HepG2 (cell line): ENCODE measurements around the gene PIBF1. TPM values are rescaled to one million over a fixed set of nuclear protein-coding genes. Genes with fewer than 3 reads are reported as not detected.

Source experiments
- CHD2 ChIP-seq: IDR thresholded peaks from 2 replicates; pipeline ENCODE4 v1.6.1; 2011; ENCODE audit warnings: low read depth, low read length, improper control_type of control experiment
- FOSL2 ChIP-seq: sonication (generic); formaldehyde crosslinking; IDR thresholded peaks from 2 replicates; pipeline ENCODE4 v1.4.0; 2020; ENCODE audit warnings: missing genetic modification reagents
- MED8 ChIP-seq: sonication (generic); formaldehyde crosslinking; IDR thresholded peaks from 2 replicates; pipeline ENCODE4 v1.8.1; 2023; ENCODE audit warnings: mild to moderate bottlenecking, missing genetic modification reagents; ENCODE audit not compliant: insufficient replicate concordance
- NFKB2 ChIP-seq: sonication (generic); formaldehyde crosslinking; IDR thresholded peaks from 2 replicates; pipeline ENCODE4 v1.4.0; 2020; ENCODE audit warnings: missing genetic modification reagents, borderline replicate concordance
- PCBP2 ChIP-seq: fragments of 200-400 bp; formaldehyde crosslinking; optimal IDR thresholded peaks from 2 replicates; pipeline ENCODE3; 2018; ENCODE audit warnings: low read length, low read depth; ENCODE audit not compliant: poor library complexity, severe bottlenecking
- SMAD9 ChIP-seq: sonication (generic); formaldehyde crosslinking; IDR thresholded peaks from 2 replicates; pipeline ENCODE4 v1.5.1; 2020; ENCODE audit warnings: mild to moderate bottlenecking, missing genetic modification reagents
- TCF7 ChIP-seq: sonication (generic); IDR thresholded peaks from 2 replicates; pipeline ENCODE4 v1.6.1; 2016; ENCODE audit warnings: antibody characterized with exemption, low read depth
- TEAD2 ChIP-seq: sonication (generic); formaldehyde crosslinking; IDR thresholded peaks from 2 replicates; pipeline ENCODE4 v1.9.0; 2021; ENCODE audit warnings: missing genetic modification reagents
- ZMAT3 ChIP-seq: sonication (generic); formaldehyde crosslinking; conservative IDR thresholded peaks from 2 replicates; pipeline ENCODE4 v1.7.0; 2021; ENCODE audit warnings: missing genetic modification reagents
- ZMYM2 ChIP-seq: sonication (generic); formaldehyde crosslinking; IDR thresholded peaks from 2 replicates; pipeline ENCODE4 v1.8.0; 2022; ENCODE audit warnings: mild to moderate bottlenecking, missing genetic modification reagents
- ZNF160 ChIP-seq: sonication (generic); formaldehyde crosslinking; IDR thresholded peaks from 2 replicates; pipeline ENCODE4 v1.8.0; 2022; ENCODE audit warnings: mild to moderate bottlenecking, inconsistent platforms, missing genetic modification reagents
- ZNF224 ChIP-seq: sonication (generic); formaldehyde crosslinking; IDR thresholded peaks from 2 replicates; pipeline ENCODE4 v1.5.0; 2020; ENCODE audit warnings: mild to moderate bottlenecking, missing genetic modification reagents
- ZNF296 ChIP-seq: sonication (generic); formaldehyde crosslinking; conservative IDR thresholded peaks from 2 replicates; pipeline ENCODE4 v1.5.0; 2020; ENCODE audit warnings: mild to moderate bottlenecking, missing genetic modification reagents
- ZNF350 ChIP-seq: sonication (generic); formaldehyde crosslinking; IDR thresholded peaks from 2 replicates; pipeline ENCODE4 v1.4.0; 2020; ENCODE audit warnings: mild to moderate bottlenecking, low read depth, missing genetic modification reagents, borderline replicate concordance
- ZNF557 ChIP-seq: sonication (generic); formaldehyde crosslinking; IDR thresholded peaks from 2 replicates; pipeline ENCODE4 v1.4.0; 2020; ENCODE audit warnings: missing genetic modification reagents
- ZNF562 ChIP-seq: sonication (generic); formaldehyde crosslinking; IDR thresholded peaks from 2 replicates; pipeline ENCODE4 v1.8.0; 2022; ENCODE audit warnings: missing genetic modification reagents, borderline replicate concordance
- ZNF850 ChIP-seq: sonication (generic); formaldehyde crosslinking; conservative IDR thresholded peaks from 2 replicates; pipeline ENCODE4 v1.9.0; 2021; ENCODE audit warnings: mild to moderate bottlenecking, missing genetic modification reagents
- ZNF878 ChIP-seq: sonication (generic); formaldehyde crosslinking; IDR thresholded peaks from 2 replicates; pipeline ENCODE4 v1.8.1; 2023; ENCODE audit warnings: mild to moderate bottlenecking, missing genetic modification reagents, moderate library complexity
- polyA plus RNA-seq, 8 experiments: library from polyadenylated mRNA; depleted of rRNA in 3 of 8; stranded (reverse) in 7 of 8; unstranded in 1 of 8; fragments of >200 nt; fragmentation: Illumina TruSeq in 4 of 8; extraction: Trizol in 4 of 8; gene quantifications; 2 replicates each; pipeline versions ENCODE4 v1.2.1 to v1.2.3, GENCODE V29; 2011 to 2016; ENCODE audit warnings: low read depth in 4 of 8, missing spikeins in 1 of 8, mixed read lengths in 1 of 8; ENCODE audit not compliant: insufficient read depth in 1 of 8
- total RNA-seq, 5 experiments: library from RNA; depleted of rRNA; stranded (reverse); fragments of >200 nt; fragmentation: Illumina TruSeq; extraction: Trizol; gene quantifications; 2 replicates each; pipeline ENCODE4 v1.2.3, GENCODE V29; 2016; ENCODE audit warnings: low read depth in 1 of 5
- TF ChIP-seq, protein P1 (sequence below): sonication (generic); formaldehyde crosslinking; IDR thresholded peaks from 2 replicates; pipeline ENCODE4 v1.4.0; 2020; ENCODE audit warnings: missing genetic modification reagents
- TF ChIP-seq, protein P2 (sequence below): IDR thresholded peaks from 2 replicates; pipeline ENCODE4 v1.6.1; 2012; ENCODE audit warnings: low read depth, low read length, improper control_type of control experiment
- TF ChIP-seq, protein P3 (sequence below): sonication (generic); formaldehyde crosslinking; IDR thresholded peaks from 2 replicates; pipeline ENCODE4 v1.4.0; 2020; ENCODE audit warnings: missing genetic modification reagents
- TF ChIP-seq, protein P4 (sequence below): sonication (generic); IDR thresholded peaks from 2 replicates; pipeline ENCODE4 v1.6.1; 2016; ENCODE audit warnings: low read depth, borderline replicate concordance
- TF ChIP-seq, protein P5 (sequence below): sonication (generic); formaldehyde crosslinking; IDR thresholded peaks from 2 replicates; pipeline ENCODE4 v1.8.0; 2022; ENCODE audit warnings: mild to moderate bottlenecking, missing genetic modification reagents, borderline replicate concordance

PIBF1 gene
- total and polyA plus RNA-seq, 2 of the 13 experiments (the other 11 are each of a cell fraction or from before 2014, with no cell fraction given): 4.2 to 15.8 TPM

DNA sequence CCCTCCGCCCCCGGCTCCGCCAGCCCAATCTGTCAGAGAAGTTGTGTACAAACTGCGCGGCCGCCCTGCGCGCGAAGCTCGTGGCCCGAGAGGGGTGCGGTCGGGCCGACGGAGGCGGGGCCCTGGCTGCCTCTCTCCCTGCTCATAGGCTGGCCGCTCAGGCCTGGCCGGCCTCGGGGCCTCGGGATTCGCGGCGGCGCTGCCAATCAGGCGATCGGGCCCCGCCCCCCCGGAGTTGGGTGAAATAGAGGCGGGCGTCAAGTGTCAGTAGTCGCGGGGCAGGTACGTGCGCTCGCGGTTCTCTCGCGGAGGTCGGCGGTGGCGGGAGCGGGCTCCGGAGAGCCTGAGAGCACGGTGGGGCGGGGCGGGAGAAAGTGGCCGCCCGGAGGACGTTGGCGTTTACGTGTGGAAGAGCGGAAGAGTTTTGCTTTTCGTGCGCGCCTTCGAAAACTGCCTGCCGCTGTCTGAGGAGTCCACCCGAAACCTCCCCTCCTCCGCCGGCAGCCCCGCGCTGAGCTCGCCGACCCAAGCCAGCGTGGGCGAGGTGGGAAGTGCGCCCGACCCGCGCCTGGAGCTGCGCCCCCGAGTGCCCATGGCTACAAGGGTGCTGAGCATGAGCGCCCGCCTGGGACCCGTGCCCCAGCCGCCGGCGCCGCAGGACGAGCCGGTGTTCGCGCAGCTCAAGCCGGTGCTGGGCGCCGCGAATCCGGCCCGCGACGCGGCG lies 277.0 kb downstream of the PIBF1 start, which contains the start of gene KLF5 (continued):
- TF ChIP-seq, protein P1, sequence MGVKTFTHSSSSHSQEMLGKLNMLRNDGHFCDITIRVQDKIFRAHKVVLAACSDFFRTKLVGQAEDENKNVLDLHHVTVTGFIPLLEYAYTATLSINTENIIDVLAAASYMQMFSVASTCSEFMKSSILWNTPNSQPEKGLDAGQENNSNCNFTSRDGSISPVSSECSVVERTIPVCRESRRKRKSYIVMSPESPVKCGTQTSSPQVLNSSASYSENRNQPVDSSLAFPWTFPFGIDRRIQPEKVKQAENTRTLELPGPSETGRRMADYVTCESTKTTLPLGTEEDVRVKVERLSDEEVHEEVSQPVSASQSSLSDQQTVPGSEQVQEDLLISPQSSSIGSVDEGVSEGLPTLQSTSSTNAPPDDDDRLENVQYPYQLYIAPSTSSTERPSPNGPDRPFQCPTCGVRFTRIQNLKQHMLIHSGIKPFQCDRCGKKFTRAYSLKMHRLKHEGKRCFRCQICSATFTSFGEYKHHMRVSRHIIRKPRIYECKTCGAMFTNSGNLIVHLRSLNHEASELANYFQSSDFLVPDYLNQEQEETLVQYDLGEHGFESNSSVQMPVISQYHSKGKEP (CRISPR knock-in tag): 0 out of 2 replicates have a peak, but pooled peaks have one; percentile 28
- TF ChIP-seq NFKB2 (CRISPR knock-in tag) (peak; percentile 85; the same call in 1 of the 2 replicates), ZNF562 (CRISPR knock-in tag) (no peak), FOSL2 (peak; percentile 31; the same call in 1 of the 2 replicates), MED8 (CRISPR knock-in tag) (no peak), ZNF296 (CRISPR knock-in tag) (no peak), ZNF878 (CRISPR knock-in tag) (no peak), TCF7 (no peak), PCBP2 (no peak), ZMYM2 (no peak), ZNF557 (CRISPR knock-in tag) (no peak), ZMAT3 (CRISPR knock-in tag) (no peak), CHD2 (peak; percentile 74), SMAD9 (CRISPR knock-in tag) (no peak), ZNF224 (CRISPR knock-in tag) (no peak), TEAD2 (CRISPR knock-in tag) (no peak), ZNF850 (no peak), ZNF350 (no peak; the same call in 1 of the 2 replicates), ZNF160 (no peak)
- TF ChIP-seq, protein P2, sequence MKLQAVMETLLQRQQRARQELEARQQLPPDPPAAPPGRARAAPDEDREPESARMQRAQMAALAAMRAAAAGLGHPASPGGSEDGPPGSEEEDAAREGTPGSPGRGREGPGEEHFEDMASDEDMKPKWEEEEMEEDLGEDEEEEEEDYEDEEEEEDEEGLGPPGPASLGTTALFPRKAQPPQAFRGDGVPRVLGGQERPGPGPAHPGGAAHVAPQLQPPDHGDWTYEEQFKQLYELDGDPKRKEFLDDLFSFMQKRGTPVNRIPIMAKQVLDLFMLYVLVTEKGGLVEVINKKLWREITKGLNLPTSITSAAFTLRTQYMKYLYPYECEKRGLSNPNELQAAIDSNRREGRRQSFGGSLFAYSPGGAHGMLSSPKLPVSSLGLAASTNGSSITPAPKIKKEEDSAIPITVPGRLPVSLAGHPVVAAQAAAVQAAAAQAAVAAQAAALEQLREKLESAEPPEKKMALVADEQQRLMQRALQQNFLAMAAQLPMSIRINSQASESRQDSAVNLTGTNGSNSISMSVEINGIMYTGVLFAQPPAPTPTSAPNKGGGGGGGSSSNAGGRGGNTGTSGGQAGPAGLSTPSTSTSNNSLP: no peak
- TF ChIP-seq, protein P3, sequence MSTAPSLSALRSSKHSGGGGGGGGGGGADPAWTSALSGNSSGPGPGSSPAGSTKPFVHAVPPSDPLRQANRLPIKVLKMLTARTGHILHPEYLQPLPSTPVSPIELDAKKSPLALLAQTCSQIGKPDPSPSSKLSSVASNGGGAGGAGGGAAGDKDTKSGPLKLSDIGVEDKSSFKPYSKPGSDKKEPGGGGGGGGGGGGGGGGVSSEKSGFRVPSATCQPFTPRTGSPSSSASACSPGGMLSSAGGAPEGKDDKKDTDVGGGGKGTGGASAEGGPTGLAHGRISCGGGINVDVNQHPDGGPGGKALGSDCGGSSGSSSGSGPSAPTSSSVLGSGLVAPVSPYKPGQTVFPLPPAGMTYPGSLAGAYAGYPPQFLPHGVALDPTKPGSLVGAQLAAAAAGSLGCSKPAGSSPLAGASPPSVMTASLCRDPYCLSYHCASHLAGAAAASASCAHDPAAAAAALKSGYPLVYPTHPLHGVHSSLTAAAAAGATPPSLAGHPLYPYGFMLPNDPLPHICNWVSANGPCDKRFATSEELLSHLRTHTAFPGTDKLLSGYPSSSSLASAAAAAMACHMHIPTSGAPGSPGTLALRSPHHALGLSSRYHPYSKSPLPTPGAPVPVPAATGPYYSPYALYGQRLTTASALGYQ (CRISPR knock-in tag): peak; percentile 24; the same call in 1 of the 2 replicates
- TF ChIP-seq, protein P4, sequence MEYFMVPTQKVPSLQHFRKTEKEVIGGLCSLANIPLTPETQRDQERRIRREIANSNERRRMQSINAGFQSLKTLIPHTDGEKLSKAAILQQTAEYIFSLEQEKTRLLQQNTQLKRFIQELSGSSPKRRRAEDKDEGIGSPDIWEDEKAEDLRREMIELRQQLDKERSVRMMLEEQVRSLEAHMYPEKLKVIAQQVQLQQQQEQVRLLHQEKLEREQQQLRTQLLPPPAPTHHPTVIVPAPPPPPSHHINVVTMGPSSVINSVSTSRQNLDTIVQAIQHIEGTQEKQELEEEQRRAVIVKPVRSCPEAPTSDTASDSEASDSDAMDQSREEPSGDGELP: no peak
- TF ChIP-seq, protein P5, sequence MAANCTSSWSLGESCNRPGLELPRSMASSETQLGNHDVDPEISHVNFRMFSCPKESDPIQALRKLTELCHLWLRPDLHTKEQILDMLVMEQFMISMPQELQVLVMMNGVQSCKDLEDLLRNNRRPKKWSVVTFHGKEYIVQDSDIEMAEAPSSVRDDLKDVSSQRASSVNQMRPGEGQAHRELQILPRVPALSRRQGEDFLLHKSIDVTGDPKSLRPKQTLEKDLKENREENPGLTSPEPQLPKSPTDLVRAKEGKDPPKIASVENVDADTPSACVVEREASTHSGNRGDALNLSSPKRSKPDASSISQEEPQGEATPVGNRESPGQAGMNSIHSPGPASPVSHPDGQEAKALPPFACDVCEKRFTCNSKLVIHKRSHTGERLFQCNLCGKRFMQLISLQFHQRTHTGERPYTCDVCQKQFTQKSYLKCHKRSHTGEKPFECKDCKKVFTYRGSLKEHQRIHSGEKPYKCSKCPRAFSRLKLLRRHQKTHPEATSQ (CRISPR knock-in tag): peak; percentile 68; the same call in 1 of the 2 replicates
